Esophagus muscularis mucosa (tissue), 4 donors: ENCODE results near the gene ARMC9. TPM values are rescaled to one million over a fixed set of nuclear protein-coding genes. Genes with fewer than 3 reads are reported as not detected.

Experiments
- DNase-seq: peaks from one replicate; pipeline ENCODE4 v3.0.0-alpha.2; 2017; ENCODE audit errors: extremely low spot score
- H3K27ac ChIP-seq, 4 donors: fragments of 200-600 bp; sonication (generic); replicated peaks in 1 of 4; 1 replicate in 3 of 4; 2 replicates in 1 of 4; pipeline ENCODE4 v1.5.1; 2016 to 2019; ENCODE audit warnings: mild to moderate bottlenecking in 1 of 4
- H3K27me3 ChIP-seq, 4 donors: fragments of 200-600 bp; sonication (generic); one replicate each; pipeline versions ENCODE4 v1.5.1 to v1.6.0; 2016 to 2019
- H3K36me3 ChIP-seq, 4 donors: fragments of 200-600 bp; sonication (generic); one replicate each; pipeline ENCODE4 v1.5.1; 2016 to 2019
- H3K4me1 ChIP-seq, 4 donors: fragments of 200-600 bp; sonication (generic); one replicate each; pipeline ENCODE4 v1.5.1; 2016 to 2019
- H3K4me3 ChIP-seq, 4 donors: fragments of 200-600 bp; sonication (generic); 1 replicate in 2 of 4; 2 replicates in 2 of 4; pipeline ENCODE4 v1.5.1; 2016 to 2019; ENCODE audit warnings: mild to moderate bottlenecking in 4 of 4, moderate library complexity in 1 of 4
- H3K9me3 ChIP-seq, 4 donors: fragments of 200-600 bp; sonication (generic); 1 replicate in 3 of 4; 2 replicates in 1 of 4; pipeline ENCODE4 v1.5.1; 2016 to 2019
- EP300 ChIP-seq: sonication (generic); formaldehyde crosslinking; IDR thresholded peaks from one replicate; pipeline ENCODE4 v1.6.1; 2017; ENCODE audit warnings: antibody characterized with exemption
- POLR2A ChIP-seq: fragments of 450-650 bp; IDR thresholded peaks from one replicate; pipeline ENCODE4 v1.6.1; 2017; ENCODE audit warnings: antibody characterized with exemption, moderate library complexity, mild to moderate bottlenecking, low read depth
- POLR2AphosphoS5 ChIP-seq, 2 donors: sonication (generic); formaldehyde crosslinking; IDR thresholded peaks; one replicate each; pipeline ENCODE4 v1.6.1; 2017; ENCODE audit warnings: antibody characterized with exemption in 2 of 2
- WGBS: methylation state at CpG from one replicate; pipeline ENCODE4 v1.1.5; 2018; 5-methylcytosine and 5-hydroxymethylcytosine counted together
- intact Hi-C: fragments of 100-400 bp; cut with DNase I; formaldehyde crosslinking; loops from one replicate; pipeline ENCODE4 v1.15.1; 2023
- total RNA-seq, 4 donors: library from RNA; depleted of rRNA; stranded (reverse); fragments of >200 nt; gene quantifications; one replicate each; pipeline versions ENCODE4 v1.1.0 to v1.2.1, GENCODE V29; 2016
- TF ChIP-seq, protein P1 (sequence below), 3 experiments: fragments of 200-600 bp in 2 of 3; fragments of 450-650 bp in 1 of 3; sonication (generic) in 2 of 3; IDR thresholded peaks; one replicate each; pipeline ENCODE4 v1.5.1; 2017 to 2019; ENCODE audit warnings: antibody characterized with exemption in 3 of 3, mild to moderate bottlenecking in 2 of 3, moderate library complexity in 1 of 3

ARMC9 gene
- total RNA-seq, 4 donors from 2014 or later = 119 to 262 (median 152) TPM

DNA sequence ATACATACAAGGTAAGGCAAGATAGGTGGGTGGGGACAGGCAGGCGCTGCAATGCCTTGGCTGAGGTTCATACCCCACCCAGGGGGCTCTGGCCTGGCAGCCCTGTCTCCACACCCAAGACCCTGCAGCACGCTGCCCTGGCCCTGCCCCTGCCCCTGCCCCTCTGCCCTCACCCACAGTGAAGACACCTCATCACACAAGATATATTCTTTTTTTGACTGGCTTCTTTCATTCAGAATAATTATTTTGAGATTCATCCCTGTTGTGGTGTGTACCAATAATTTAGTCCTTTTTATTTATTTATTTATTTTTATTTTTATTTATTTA, 185.6 kb downstream of the ARMC9 start:
- TF ChIP-seq EP300 (no peak), POLR2AphosphoS5 (IDR thresholded peaks at IDR 0.05) (no peak), POLR2A (no peak)
- TF ChIP-seq, protein P1, sequence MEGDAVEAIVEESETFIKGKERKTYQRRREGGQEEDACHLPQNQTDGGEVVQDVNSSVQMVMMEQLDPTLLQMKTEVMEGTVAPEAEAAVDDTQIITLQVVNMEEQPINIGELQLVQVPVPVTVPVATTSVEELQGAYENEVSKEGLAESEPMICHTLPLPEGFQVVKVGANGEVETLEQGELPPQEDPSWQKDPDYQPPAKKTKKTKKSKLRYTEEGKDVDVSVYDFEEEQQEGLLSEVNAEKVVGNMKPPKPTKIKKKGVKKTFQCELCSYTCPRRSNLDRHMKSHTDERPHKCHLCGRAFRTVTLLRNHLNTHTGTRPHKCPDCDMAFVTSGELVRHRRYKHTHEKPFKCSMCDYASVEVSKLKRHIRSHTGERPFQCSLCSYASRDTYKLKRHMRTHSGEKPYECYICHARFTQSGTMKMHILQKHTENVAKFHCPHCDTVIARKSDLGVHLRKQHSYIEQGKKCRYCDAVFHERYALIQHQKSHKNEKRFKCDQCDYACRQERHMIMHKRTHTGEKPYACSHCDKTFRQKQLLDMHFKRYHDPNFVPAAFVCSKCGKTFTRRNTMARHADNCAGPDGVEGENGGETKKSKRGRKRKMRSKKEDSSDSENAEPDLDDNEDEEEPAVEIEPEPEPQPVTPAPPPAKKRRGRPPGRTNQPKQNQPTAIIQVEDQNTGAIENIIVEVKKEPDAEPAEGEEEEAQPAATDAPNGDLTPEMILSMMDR (IDR thresholded peaks at IDR 0.05) = no peak
- intact Hi-C loops = no loop called here
- Histone ChIP-seq H3K9me3 (no peaks in the 10 kb centered on the region), H3K4me3 (no peak overlapping the region), H3K36me3 (peaks cover 0 to 7% (median 3%) of the 10 kb centered on the region in 4 donors), H3K4me1 (peaks cover 0 to 10% (median 5%) of the 10 kb centered on the region in 4 donors), H3K27me3 (no peaks in the 10 kb centered on the region), H3K27ac (no peak overlapping the region)
- DNase-seq = no peak
- 88% methylated on average over 2 of the region's 2 CpGs for WGBS

DNA sequence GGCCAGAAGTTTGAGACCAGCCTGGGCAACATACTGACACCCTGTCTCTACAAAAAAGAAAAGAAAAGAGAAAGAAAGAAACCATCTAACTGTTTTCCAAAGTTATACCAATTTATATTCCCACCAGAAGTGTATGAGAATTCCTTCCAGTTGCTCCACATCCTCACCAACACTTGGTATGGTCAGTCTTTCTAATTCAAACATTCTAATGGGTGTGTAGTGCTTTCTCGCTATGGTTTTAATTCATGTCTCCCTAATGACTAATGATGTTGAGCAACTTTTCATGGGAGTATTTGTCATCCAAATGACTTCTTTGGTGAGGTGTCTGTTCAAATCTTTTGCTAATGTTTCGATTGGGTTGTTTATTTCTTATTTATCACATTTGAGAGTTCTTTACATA, 186.5 kb downstream of the ARMC9 start:
- intact Hi-C loops = no loop called here
- TF ChIP-seq, protein P1 (IDR thresholded peaks at IDR 0.05) = no peak
- TF ChIP-seq EP300 (no peak), POLR2A (no peak), POLR2AphosphoS5 (IDR thresholded peaks at IDR 0.05) (no peak)
- Histone ChIP-seq H3K9me3 (no peaks in the 10 kb centered on the region), H3K36me3 (peaks cover 0 to 7% (median 3%) of the 10 kb centered on the region in 4 donors), H3K4me1 (peaks cover 0 to 10% (median 5%) of the 10 kb centered on the region in 4 donors), H3K27ac (no peak overlapping the region), H3K27me3 (no peaks in the 10 kb centered on the region), H3K4me3 (no peak overlapping the region)
- WGBS = 94% methylated on average over 2 of the region's 2 CpGs
- no peak for DNase-seq

DNA sequence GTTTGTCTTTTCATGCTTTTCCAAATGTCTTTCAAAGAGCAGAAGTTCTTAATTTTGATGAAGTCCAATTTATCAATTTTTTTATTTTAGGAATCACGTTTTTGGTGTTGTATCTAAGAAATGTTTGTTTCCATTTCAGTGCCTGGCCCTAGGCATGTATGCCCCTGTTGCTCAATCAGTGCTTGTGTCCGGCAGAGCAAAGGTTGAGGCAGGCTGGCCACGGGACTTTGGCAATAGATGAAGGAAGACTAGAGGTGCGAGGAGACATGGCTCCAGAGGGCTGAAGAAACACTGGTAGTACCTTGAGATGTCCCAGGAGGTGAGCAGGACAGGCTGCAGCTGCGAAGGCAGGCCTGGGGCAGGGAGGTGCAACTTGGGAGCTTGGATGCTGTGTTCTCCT, 187.0 kb downstream of the ARMC9 start:
- TF ChIP-seq EP300 = no peak
- TF ChIP-seq, protein P1 (IDR thresholded peaks at IDR 0.05) = no peak
- no peak for TF ChIP-seq POLR2A
- no peak for TF ChIP-seq POLR2AphosphoS5 (IDR thresholded peaks at IDR 0.05)
- Histone ChIP-seq H3K27me3 (no peaks in the 10 kb centered on the region), H3K4me1 (peaks cover 0 to 10% (median 5%) of the 10 kb centered on the region in 4 donors), H3K36me3 (peaks cover 0 to 7% (median 3%) of the 10 kb centered on the region in 4 donors), H3K27ac (no peak overlapping the region), H3K9me3 (no peaks in the 10 kb centered on the region), H3K4me3 (no peak overlapping the region)
- intact Hi-C loops = no loop called here
- 92% methylated on average over 5 of the region's 5 CpGs for WGBS
- DNase-seq = no peak

DNA sequence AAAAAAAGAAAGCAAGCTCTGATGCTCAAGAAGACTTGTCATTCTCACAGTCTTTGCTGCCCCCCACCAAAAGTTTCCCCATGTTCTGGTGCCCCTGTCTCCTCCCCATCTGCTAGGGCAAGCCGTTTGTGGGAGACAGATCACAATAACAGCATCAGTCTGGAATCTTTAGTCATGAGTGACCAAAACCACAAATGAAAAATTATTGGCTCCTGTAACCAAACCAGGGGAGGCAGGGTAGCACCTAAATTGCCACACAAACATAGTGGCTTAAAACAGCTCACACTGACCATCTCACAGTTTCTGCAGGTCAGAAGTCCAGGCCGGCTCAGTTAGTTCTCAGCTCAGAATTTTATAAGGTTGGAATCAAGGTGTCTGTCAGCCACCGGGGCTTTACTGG, 188.0 kb downstream of the ARMC9 start:
- intact Hi-C loops = no loop called here
- Histone ChIP-seq H3K27ac (no peak overlapping the region), H3K36me3 (peaks cover 0 to 7% (median 3%) of the 10 kb centered on the region in 4 donors), H3K4me3 (no peak overlapping the region), H3K4me1 (peaks cover 0 to 10% (median 5%) of the 10 kb centered on the region in 4 donors), H3K27me3 (no peaks in the 10 kb centered on the region), H3K9me3 (no peaks in the 10 kb centered on the region)
- DNase-seq = no peak
- WGBS = 66% methylated on average over 3 of the region's 3 CpGs
- TF ChIP-seq, protein P1 (IDR thresholded peaks at IDR 0.05) = no peak
- TF ChIP-seq EP300 (no peak), POLR2A (no peak), POLR2AphosphoS5 (IDR thresholded peaks at IDR 0.05) (no peak)
